Measurements from ENCODE around the gene APOC1. TPM values are rescaled to one million over a fixed set of nuclear protein-coding genes. Genes with fewer than 3 reads are reported as not detected.
A peak's percentile ranks its signal among the peaks of the same experiment; 100 is the strongest.
"Not testable (repeated sequence)": the region's sequence is repeated elsewhere in the genome, so short reads cannot be mapped to it uniquely, and the experiment has no call there.

The APOC1 gene
- total RNA-seq, 8 experiments from 2014 or later: 1.1 to 77.6 (median 9.3) TPM

- 0 to 100% methylated on average over 1 of the region's 18 CpGs; no CpG with 5 or more reads in 8 of the 10 experiments for WGBS, 10 experiments
- in situ Hi-C loops (cut with MboI; ENCODE audit: low pct_unique_long_range_greater_than_20kb in 2 of 9, low sequenced_read_pairs in 9 of 9, unreplicated experiment in 9 of 9): no loop called here
- Histone ChIP-seq H3K4me1 (replicated peaks in 1 of 2) (peaks cover 3 to 4% of the 10 kb centered on the region in 2 donors), H3K4me3 (no peak overlapping the region), H3K27ac (no peak overlapping the region)
- ATAC-seq (replicated peaks in 6 of 8): no peak
Measured at GRCh38 chr19:44879309-44880065, 34.9 kb upstream of the APOC1 start.

GRCh38 chr19:44882063-44882462 lies 32.3 kb upstream of the APOC1 start:
- no peak overlapping the region for H3K4me3 ChIP-seq
- peaks cover 3 to 4% of the 10 kb centered on the region in 2 donors for H3K4me1 ChIP-seq (replicated peaks in 1 of 2)
- no peak overlapping the region for H3K27ac ChIP-seq
- no peak for ATAC-seq (replicated peaks in 6 of 8)
- 95 to 100% (median 100%) methylated on average over 1 to 7 of the region's 15 CpGs; no CpG with 5 or more reads in 6 of the 10 experiments for WGBS, 10 experiments
- in situ Hi-C loops (cut with MboI; ENCODE audit: low pct_unique_long_range_greater_than_20kb in 2 of 9, low sequenced_read_pairs in 9 of 9, unreplicated experiment in 9 of 9): no loop called here

GRCh38 chr19:44882619-44883397 lies 31.6 kb upstream of the APOC1 start:
- peak in 5 of 8 experiments; percentile 42 to 89 (median 88) for ATAC-seq (replicated peaks in 6 of 8)
- WGBS, 10 experiments: 46 to 93% (median 86%) methylated on average over 3 to 12 of the region's 19 CpGs; no CpG with 5 or more reads in 1 of the 10 experiments
- in situ Hi-C loops (cut with MboI; ENCODE audit: low pct_unique_long_range_greater_than_20kb in 2 of 9, low sequenced_read_pairs in 9 of 9, unreplicated experiment in 9 of 9); H3K4me3 ChIP-seq; H3K4me1 ChIP-seq (replicated peaks in 1 of 2): not testable (repeated sequence)
- peak overlapping the region; percentile 65 to 66 for H3K27ac ChIP-seq

- in situ Hi-C loops (cut with MboI; ENCODE audit: low pct_unique_long_range_greater_than_20kb in 2 of 9, low sequenced_read_pairs in 9 of 9, unreplicated experiment in 9 of 9): no loop called here
- 80 to 100% (median 100%) methylated on average over 1 to 4 of the region's 5 CpGs; no CpG with 5 or more reads in 3 of the 10 experiments for WGBS, 10 experiments
- Histone ChIP-seq H3K4me1 (replicated peaks in 1 of 2) (peaks cover 3 to 4% of the 10 kb centered on the region in 2 donors), H3K4me3 (no peak overlapping the region), H3K27ac (no peak overlapping the region)
- peak in 3 of 8 experiments; percentile 36 to 74 (median 74) for ATAC-seq (replicated peaks in 6 of 8)
Measured at GRCh38 chr19:44883922-44884321, 30.5 kb upstream of the APOC1 start.

- in situ Hi-C loops (cut with MboI; ENCODE audit: low pct_unique_long_range_greater_than_20kb in 2 of 9, low sequenced_read_pairs in 9 of 9, unreplicated experiment in 9 of 9): no loop called here
- WGBS, 10 experiments: 13 to 100% (median 92%) methylated on average over 1 to 3 of the region's 4 CpGs; no CpG with 5 or more reads in 1 of the 10 experiments
- Histone ChIP-seq H3K27ac (no peak overlapping the region), H3K4me3 (no peak overlapping the region), H3K4me1 (replicated peaks in 1 of 2) (peaks cover 3 to 5% of the 10 kb centered on the region in 2 donors)
- ATAC-seq (replicated peaks in 6 of 8): no peak
Measured at GRCh38 chr19:44884566-44884965, 29.8 kb upstream of the APOC1 start.

GRCh38 chr19:44886141-44886540 lies 28.3 kb upstream of the APOC1 start:
- WGBS, 10 experiments: 60 to 95% methylated on average over 2 to 3 of the region's 6 CpGs; no CpG with 5 or more reads in 8 of the 10 experiments
- H3K27ac ChIP-seq: no peak overlapping the region
- ATAC-seq (replicated peaks in 6 of 8): no peak
- H3K4me1 ChIP-seq (replicated peaks in 1 of 2): peaks cover 3 to 9% of the 10 kb centered on the region in 2 donors
- H3K4me3 ChIP-seq: no peak overlapping the region
- in situ Hi-C loops (cut with MboI; ENCODE audit: low pct_unique_long_range_greater_than_20kb in 2 of 9, low sequenced_read_pairs in 9 of 9, unreplicated experiment in 9 of 9): no loop called here

- H3K4me3 ChIP-seq: no peak overlapping the region
- 49 to 100% (median 89%) methylated on average over 1 to 4 of the region's 4 CpGs; no CpG with 5 or more reads in 2 of the 10 experiments for WGBS, 10 experiments
- in situ Hi-C loops (cut with MboI; ENCODE audit: low pct_unique_long_range_greater_than_20kb in 2 of 9, low sequenced_read_pairs in 9 of 9, unreplicated experiment in 9 of 9): no loop called here
- H3K4me1 ChIP-seq (replicated peaks in 1 of 2): peaks cover 10 to 16% of the 10 kb centered on the region in 2 donors
- no peak for ATAC-seq (replicated peaks in 6 of 8)
- no peak overlapping the region for H3K27ac ChIP-seq
Measured at GRCh38 chr19:44887648-44888047, 26.8 kb upstream of the APOC1 start.

- H3K4me3 ChIP-seq; H3K27ac ChIP-seq; in situ Hi-C loops (cut with MboI; ENCODE audit: low pct_unique_long_range_greater_than_20kb in 2 of 9, low sequenced_read_pairs in 9 of 9, unreplicated experiment in 9 of 9); ATAC-seq (replicated peaks in 6 of 8): not testable (repeated sequence)
- H3K4me1 ChIP-seq (replicated peaks in 1 of 2): peaks cover 7 to 12% of the 10 kb centered on the region in 2 donors
- WGBS, 10 experiments: 100% methylated on average over 1 to 3 of the region's 5 CpGs; no CpG with 5 or more reads in 6 of the 10 experiments
Measured at GRCh38 chr19:44888335-44888734, 26.1 kb upstream of the APOC1 start.

- in situ Hi-C loops (cut with MboI; ENCODE audit: low pct_unique_long_range_greater_than_20kb in 2 of 9, low sequenced_read_pairs in 9 of 9, unreplicated experiment in 9 of 9): no loop called here
- H3K4me1 ChIP-seq (replicated peaks in 1 of 2): peaks cover 7 to 12% of the 10 kb centered on the region in 2 donors
- 16 to 57% (median 49%) methylated on average over 5 to 17 of the region's 17 CpGs for WGBS, 10 experiments
- ATAC-seq (replicated peaks in 6 of 8): no peak
- peak overlapping the region; percentile 30 to 40 (median 36) for H3K4me3 ChIP-seq
- H3K27ac ChIP-seq: peak overlapping the region; percentile 12 to 64
Measured at GRCh38 chr19:44889830-44890365, 24.5 kb upstream of the APOC1 start.

- H3K27ac ChIP-seq: peak overlapping the region; percentile 64 to 79
- H3K4me1 ChIP-seq (replicated peaks in 1 of 2): peaks cover 7 to 12% of the 10 kb centered on the region in 2 donors
- peak; percentile 79 to 87 (median 84) for ATAC-seq (replicated peaks in 6 of 8)
- H3K4me3 ChIP-seq: peak overlapping the region; percentile 30 to 40 (median 36)
- 0 to 6% (median 0%) methylated on average over 1 to 16 of the region's 40 CpGs for WGBS, 10 experiments
- in situ Hi-C loops (cut with MboI; ENCODE audit: low pct_unique_long_range_greater_than_20kb in 2 of 9, low sequenced_read_pairs in 9 of 9, unreplicated experiment in 9 of 9): no loop called here
Measured at GRCh38 chr19:44890366-44891015, 23.9 kb upstream of the APOC1 start.

GRCh38 chr19:44891016-44891882 lies 23.2 kb upstream of the APOC1 start, which contains the start of gene TOMM40:
TOMM40 (plus strand) TSS chr19:44891254; CDS start chr19:44891416, 162 bp downstream.
- peak within 1 kb of the TSS; percentile 83 to 93 for H3K27ac ChIP-seq
- peaks cover 7 to 12% of the 10 kb centered on the region in 2 donors for H3K4me1 ChIP-seq (replicated peaks in 1 of 2)
- in situ Hi-C loops (cut with MboI; ENCODE audit: low pct_unique_long_range_greater_than_20kb in 2 of 9, low sequenced_read_pairs in 9 of 9, unreplicated experiment in 9 of 9): no loop called here
- ATAC-seq (replicated peaks in 6 of 8): peak in 6 of 8 experiments; percentile 72 to 78 (median 76)
- WGBS, 10 experiments: 0% methylated on average over 1 to 6 of the region's 81 CpGs; no CpG with 5 or more reads in 6 of the 10 experiments
- peak within 1 kb of the TSS; percentile 71 to 89 (median 79) for H3K4me3 ChIP-seq

- Histone ChIP-seq H3K4me3 (no peak overlapping the region), H3K4me1 (replicated peaks in 1 of 2) (peaks cover 7 to 12% of the 10 kb centered on the region in 2 donors)
Measured at GRCh38 chr19:44892932-44893331, 21.5 kb upstream of the APOC1 start.

More at GRCh38 chr19:44892932-44893331, 21.5 kb upstream of the APOC1 start:
- no peak overlapping the region for H3K27ac ChIP-seq
- 79 to 100% (median 85%) methylated on average over 1 to 6 of the region's 7 CpGs; no CpG with 5 or more reads in 5 of the 10 experiments for WGBS, 10 experiments
- in situ Hi-C loops (cut with MboI; ENCODE audit: low pct_unique_long_range_greater_than_20kb in 2 of 9, low sequenced_read_pairs in 9 of 9, unreplicated experiment in 9 of 9): no loop called here
- ATAC-seq (replicated peaks in 6 of 8): no peak
